ENCODE data around the gene EIF4EBP3.

EIF4EBP3 gene

GRCh38 chr5:140566665-140567064 is 19.2 kb downstream of the EIF4EBP3 start:
- TF ChIP-seq, protein P1, sequence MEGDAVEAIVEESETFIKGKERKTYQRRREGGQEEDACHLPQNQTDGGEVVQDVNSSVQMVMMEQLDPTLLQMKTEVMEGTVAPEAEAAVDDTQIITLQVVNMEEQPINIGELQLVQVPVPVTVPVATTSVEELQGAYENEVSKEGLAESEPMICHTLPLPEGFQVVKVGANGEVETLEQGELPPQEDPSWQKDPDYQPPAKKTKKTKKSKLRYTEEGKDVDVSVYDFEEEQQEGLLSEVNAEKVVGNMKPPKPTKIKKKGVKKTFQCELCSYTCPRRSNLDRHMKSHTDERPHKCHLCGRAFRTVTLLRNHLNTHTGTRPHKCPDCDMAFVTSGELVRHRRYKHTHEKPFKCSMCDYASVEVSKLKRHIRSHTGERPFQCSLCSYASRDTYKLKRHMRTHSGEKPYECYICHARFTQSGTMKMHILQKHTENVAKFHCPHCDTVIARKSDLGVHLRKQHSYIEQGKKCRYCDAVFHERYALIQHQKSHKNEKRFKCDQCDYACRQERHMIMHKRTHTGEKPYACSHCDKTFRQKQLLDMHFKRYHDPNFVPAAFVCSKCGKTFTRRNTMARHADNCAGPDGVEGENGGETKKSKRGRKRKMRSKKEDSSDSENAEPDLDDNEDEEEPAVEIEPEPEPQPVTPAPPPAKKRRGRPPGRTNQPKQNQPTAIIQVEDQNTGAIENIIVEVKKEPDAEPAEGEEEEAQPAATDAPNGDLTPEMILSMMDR (IDR thresholded peaks at IDR 0.05; ENCODE audit: extremely low read depth, insufficient read depth, missing control alignments) = no peak
- in situ Hi-C loops (cut with MboI; ENCODE audit: low pct_unique_long_range_greater_than_20kb, low sequenced_read_pairs, unreplicated experiment) = no loop called here
- no peak for DNase-seq (ENCODE audit: low spot score)

DNA sequence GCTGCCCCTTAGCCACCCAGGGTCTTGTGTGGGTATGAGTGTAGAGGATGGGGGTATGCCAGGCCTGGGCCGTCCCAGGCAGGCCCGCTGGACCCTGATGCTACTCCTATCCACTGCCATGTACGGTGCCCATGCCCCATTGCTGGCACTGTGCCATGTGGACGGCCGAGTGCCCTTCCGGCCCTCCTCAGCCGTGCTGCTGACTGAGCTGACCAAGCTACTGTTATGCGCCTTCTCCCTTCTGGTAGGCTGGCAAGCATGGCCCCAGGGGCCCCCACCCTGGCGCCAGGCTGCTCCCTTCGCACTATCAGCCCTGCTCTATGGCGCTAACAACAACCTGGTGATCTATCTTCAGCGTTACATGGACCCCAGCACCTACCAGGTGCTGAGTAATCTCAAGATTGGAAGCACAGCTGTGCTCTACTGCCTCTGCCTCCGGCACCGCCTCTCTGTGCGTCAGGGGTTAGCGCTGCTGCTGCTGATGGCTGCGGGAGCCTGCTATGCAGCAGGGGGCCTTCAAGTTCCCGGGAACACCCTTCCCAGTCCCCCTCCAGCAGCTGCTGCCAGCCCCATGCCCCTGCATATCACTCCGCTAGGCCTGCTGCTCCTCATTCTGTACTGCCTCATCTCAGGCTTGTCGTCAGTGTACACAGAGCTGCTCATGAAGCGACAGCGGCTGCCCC is 19.8 kb downstream of the EIF4EBP3 start:
- TF ChIP-seq, protein P1 (IDR thresholded peaks at IDR 0.05; ENCODE audit: extremely low read depth, insufficient read depth, missing control alignments) = no peak
- DNase-seq (ENCODE audit: low spot score) = no peak
- in situ Hi-C loops (cut with MboI; ENCODE audit: low pct_unique_long_range_greater_than_20kb, low sequenced_read_pairs, unreplicated experiment) = no loop called here

DNA sequence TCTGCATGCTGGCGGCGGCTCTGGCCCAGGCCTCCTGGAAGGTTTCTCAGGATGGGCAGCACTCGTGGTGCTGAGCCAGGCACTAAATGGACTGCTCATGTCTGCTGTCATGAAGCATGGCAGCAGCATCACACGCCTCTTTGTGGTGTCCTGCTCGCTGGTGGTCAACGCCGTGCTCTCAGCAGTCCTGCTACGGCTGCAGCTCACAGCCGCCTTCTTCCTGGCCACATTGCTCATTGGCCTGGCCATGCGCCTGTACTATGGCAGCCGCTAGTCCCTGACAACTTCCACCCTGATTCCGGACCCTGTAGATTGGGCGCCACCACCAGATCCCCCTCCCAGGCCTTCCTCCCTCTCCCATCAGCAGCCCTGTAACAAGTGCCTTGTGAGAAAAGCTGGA is 20.4 kb downstream of the EIF4EBP3 start:
- TF ChIP-seq, protein P1 (IDR thresholded peaks at IDR 0.05; ENCODE audit: extremely low read depth, insufficient read depth, missing control alignments) = no peak
- in situ Hi-C loops (cut with MboI; ENCODE audit: low pct_unique_long_range_greater_than_20kb, low sequenced_read_pairs, unreplicated experiment) = no loop called here
- DNase-seq (ENCODE audit: low spot score) = no peak

DNA sequence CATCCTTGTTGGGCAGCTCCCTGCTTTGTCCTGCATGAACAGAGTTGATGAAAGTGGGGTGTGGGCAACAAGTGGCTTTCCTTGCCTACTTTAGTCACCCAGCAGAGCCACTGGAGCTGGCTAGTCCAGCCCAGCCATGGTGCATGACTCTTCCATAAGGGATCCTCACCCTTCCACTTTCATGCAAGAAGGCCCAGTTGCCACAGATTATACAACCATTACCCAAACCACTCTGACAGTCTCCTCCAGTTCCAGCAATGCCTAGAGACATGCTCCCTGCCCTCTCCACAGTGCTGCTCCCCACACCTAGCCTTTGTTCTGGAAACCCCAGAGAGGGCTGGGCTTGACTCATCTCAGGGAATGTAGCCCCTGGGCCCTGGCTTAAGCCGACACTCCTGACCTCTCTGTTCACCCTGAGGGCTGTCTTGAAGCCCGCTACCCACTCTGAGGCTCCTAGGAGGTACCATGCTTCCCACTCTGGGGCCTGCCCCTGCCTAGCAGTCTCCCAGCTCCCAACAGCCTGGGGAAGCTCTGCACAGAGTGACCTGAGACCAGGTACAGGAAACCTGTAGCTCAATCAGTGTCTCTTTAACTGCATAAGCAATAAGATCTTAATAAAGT is 21.1 kb downstream of the EIF4EBP3 start:
- TF ChIP-seq, protein P1 (IDR thresholded peaks at IDR 0.05; ENCODE audit: extremely low read depth, insufficient read depth, missing control alignments) = no peak
- in situ Hi-C loops (cut with MboI; ENCODE audit: low pct_unique_long_range_greater_than_20kb, low sequenced_read_pairs, unreplicated experiment) = no loop called here
- DNase-seq (ENCODE audit: low spot score) = no peak

- TF ChIP-seq, protein P1 (IDR thresholded peaks at IDR 0.05; ENCODE audit: extremely low read depth, insufficient read depth, missing control alignments) = no peak
- in situ Hi-C loops (cut with MboI; ENCODE audit: low pct_unique_long_range_greater_than_20kb, low sequenced_read_pairs, unreplicated experiment) = no loop called here
- DNase-seq (ENCODE audit: low spot score) = no peak
Observed at GRCh38 chr5:140569197-140569596, 21.7 kb downstream of the EIF4EBP3 start.

DNA sequence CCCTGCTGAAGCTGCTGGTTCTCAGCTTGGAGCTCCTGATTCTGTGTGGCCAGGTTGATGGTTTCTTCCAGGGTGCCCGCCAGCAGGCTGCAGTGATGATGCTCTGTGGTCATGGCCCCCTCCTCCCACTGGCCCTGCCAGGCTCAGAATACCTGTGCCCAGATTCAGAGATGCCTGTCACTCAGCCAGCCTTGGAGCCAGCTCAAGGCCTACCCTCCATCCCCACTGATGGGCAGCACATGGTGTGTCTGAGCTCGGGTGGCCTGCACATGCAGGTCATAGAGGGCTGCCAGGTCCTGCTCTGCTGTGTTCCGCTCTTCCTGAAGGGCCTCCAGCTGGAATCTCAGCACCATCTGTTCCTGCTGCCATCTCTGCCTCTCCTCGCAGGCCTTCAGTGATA is 22.6 kb downstream of the EIF4EBP3 start:
- TF ChIP-seq, protein P1 (IDR thresholded peaks at IDR 0.05; ENCODE audit: extremely low read depth, insufficient read depth, missing control alignments) = no peak
- in situ Hi-C loops (cut with MboI; ENCODE audit: low pct_unique_long_range_greater_than_20kb, low sequenced_read_pairs, unreplicated experiment) = no loop called here
- no peak for DNase-seq (ENCODE audit: low spot score)
